ENCODE results near the gene KRTAP9-6. TPM values are rescaled to one million over a fixed set of nuclear protein-coding genes. Genes with fewer than 3 reads are reported as not detected.

Gene KRTAP9-6
- total RNA-seq, 2 experiments from 2014 or later, result not detected

DNA sequence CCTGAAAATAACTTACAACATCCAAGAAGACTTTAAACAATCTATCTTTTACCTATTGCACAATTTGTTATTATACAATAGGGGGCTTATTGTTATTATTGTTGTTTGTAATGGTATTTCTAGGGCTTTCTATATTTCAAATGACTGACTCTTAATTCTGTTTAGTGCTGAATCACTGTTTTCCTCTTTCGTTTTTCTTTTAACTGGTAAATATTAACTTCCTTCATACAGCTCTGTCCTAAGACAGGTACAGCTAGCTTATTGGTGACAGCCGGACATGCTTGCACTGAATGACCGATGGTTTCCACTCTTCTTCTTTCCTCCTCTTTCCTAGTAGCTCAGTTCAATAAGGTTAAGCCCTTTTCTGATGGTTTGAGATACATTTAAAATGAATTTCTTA lies 21.9 kb downstream of the KRTAP9-6 start:
- H3K27me3 Mint-ChIP-seq, result peaks cover 21% of the 10 kb centered on the region
- CTCF ChIA-PET, result no interaction called here
- no peaks in the 10 kb centered on the region for H3K9me3 Mint-ChIP-seq (ENCODE audit: low read depth)
- H3K36me3 Mint-ChIP-seq, result no peaks in the 10 kb centered on the region
- H3K4me3 Mint-ChIP-seq, result no peak overlapping the region
- DNase-seq (no peak), ATAC-seq (no peak)
- no peak overlapping the region for H3K27ac Mint-ChIP-seq
- H3K4me1 Mint-ChIP-seq, result no peaks in the 10 kb centered on the region

DNA sequence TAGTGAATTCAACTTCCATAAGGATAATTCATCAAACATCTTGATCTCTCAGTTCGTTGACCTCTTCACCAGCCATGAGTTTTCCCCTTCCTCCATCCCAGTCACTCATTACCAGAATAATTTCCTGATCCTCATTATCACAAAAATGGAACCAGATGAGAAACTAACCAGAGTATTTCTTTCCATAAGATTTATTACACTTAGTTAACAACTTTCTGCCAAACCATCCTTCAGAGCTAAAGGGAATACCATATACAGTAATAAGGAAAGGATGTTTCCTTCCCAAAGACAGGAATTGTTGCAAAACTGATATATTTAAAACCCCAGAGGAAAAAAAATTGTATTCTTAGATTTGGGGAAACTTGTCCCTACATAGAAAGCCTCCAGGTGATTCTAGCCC lies 28.8 kb downstream of the KRTAP9-6 start:
- no peaks in the 10 kb centered on the region for H3K4me1 Mint-ChIP-seq
- DNase-seq (no peak), ATAC-seq (no peak)
- H3K27ac Mint-ChIP-seq, result no peak overlapping the region
- H3K4me3 Mint-ChIP-seq, result no peak overlapping the region
- peaks cover 24% of the 10 kb centered on the region for H3K27me3 Mint-ChIP-seq
- H3K36me3 Mint-ChIP-seq, result no peaks in the 10 kb centered on the region
- CTCF ChIA-PET, result no interaction called here
- no peaks in the 10 kb centered on the region for H3K9me3 Mint-ChIP-seq (ENCODE audit: low read depth)

DNA sequence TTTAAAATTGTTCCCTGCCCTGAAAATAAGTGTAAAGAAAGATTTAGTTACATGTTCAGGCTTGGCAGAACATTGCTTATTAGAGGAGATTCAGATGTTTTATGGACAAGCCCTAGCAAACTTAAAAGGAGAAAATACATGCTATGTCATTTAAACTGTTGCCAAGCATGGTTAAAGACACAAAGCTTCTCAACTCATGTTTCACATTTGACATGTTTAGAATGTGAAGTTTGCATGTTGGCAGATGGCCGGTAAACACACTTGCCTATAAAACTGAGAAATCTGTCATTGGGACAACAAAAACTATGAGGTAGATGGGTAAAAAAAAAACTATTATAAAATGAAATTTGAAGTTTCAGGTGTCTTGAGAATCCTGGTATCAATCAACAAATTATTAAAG lies 31.7 kb downstream of the KRTAP9-6 start:
- DNase-seq (no peak), ATAC-seq (no peak)
- Mint-ChIP-seq H3K9me3 (ENCODE audit: low read depth) (no peaks in the 10 kb centered on the region), H3K4me1 (peaks cover 7% of the 10 kb centered on the region), H3K27me3 (peaks cover 14% of the 10 kb centered on the region), H3K4me3 (no peak overlapping the region), H3K27ac (no peak overlapping the region), H3K36me3 (no peaks in the 10 kb centered on the region)
- CTCF ChIA-PET, result no interaction called here

DNA sequence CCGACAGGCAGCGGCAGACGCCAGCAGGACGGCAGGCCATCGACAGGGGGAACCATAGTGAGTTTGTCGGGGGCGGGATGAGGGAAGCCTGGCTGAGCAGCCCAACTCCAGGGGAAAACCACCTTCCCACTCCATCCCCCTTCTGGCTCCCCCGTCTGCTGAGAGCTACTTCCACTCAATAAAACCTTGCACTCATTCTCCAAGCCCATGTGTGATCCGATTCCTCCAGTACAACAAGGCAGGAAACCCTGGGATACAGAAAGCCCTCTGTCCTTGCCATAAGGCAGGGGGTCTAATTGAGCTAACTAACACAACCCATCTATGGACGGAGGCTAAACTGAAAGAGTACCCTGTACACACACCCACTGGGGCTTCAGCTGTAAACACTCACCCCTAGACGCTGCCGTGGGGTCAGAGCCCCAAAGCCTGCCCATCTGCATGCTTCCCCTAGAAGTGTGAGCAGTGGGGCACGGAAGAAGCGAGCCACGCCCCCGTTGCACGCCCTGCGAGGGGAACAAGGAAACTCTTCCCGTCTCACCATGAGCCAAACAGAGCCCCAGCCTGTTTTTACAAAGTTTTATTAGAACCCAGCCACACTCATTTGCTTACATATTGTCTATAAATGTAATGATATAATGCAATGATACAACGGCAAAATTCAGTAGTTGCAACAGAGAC lies 33.4 kb downstream of the KRTAP9-6 start:
- Mint-ChIP-seq H3K27ac (no peak overlapping the region), H3K4me1 (peaks cover 7% of the 10 kb centered on the region), H3K27me3 (peaks cover 5% of the 10 kb centered on the region), H3K9me3 (ENCODE audit: low read depth) (no peaks in the 10 kb centered on the region), H3K4me3 (no peak overlapping the region), H3K36me3 (no peaks in the 10 kb centered on the region)
- CTCF ChIA-PET, result interaction anchor here (0.7 kb wide), 1 partner anchor 23 kb away, joined by 4 read pairs; no protein-coding TSS in a partner anchor
- ATAC-seq, result no peak
- no peak for DNase-seq

DNA sequence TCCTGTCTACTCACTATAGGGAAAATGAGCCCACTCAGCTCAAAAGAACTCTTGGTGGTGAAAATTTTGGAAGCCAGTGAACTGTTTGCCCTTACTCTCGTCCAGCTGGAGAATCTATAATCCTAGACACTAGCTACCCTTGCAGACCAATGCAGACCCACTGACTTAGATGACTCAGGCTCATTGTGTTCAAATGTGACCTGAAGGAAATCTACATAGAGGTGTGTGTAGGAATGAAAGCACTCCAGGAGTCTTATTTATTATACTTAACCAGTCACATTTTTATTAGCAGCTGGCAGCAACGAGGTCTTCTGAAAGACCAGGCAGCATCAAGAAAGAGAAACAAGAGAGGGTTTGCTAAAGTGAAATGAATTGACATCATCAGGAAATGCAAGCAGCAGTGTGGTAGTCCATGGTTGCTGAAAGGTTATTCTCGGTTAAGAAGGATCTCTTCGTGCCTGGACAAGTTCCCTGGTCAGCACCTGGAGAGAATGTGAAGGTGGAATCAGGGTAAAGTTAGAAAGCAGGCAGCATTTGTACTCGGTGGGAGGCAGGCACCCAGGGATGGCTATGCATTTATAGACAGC lies 36.1 kb downstream of the KRTAP9-6 start:
- Mint-ChIP-seq H3K4me1 (peaks cover 7% of the 10 kb centered on the region), H3K9me3 (ENCODE audit: low read depth) (no peaks in the 10 kb centered on the region), H3K36me3 (no peaks in the 10 kb centered on the region), H3K27ac (no peak overlapping the region), H3K27me3 (peaks cover 2% of the 10 kb centered on the region), H3K4me3 (no peak overlapping the region)
- CTCF ChIA-PET, result interaction anchor here (0.9 to 1.5 kb wide), 3 partner anchors 22 to 362 kb away, joined by 3 to 4 read pairs (median 4); no protein-coding TSS in a partner anchor
- ATAC-seq, result no peak
- no peak for DNase-seq

DNA sequence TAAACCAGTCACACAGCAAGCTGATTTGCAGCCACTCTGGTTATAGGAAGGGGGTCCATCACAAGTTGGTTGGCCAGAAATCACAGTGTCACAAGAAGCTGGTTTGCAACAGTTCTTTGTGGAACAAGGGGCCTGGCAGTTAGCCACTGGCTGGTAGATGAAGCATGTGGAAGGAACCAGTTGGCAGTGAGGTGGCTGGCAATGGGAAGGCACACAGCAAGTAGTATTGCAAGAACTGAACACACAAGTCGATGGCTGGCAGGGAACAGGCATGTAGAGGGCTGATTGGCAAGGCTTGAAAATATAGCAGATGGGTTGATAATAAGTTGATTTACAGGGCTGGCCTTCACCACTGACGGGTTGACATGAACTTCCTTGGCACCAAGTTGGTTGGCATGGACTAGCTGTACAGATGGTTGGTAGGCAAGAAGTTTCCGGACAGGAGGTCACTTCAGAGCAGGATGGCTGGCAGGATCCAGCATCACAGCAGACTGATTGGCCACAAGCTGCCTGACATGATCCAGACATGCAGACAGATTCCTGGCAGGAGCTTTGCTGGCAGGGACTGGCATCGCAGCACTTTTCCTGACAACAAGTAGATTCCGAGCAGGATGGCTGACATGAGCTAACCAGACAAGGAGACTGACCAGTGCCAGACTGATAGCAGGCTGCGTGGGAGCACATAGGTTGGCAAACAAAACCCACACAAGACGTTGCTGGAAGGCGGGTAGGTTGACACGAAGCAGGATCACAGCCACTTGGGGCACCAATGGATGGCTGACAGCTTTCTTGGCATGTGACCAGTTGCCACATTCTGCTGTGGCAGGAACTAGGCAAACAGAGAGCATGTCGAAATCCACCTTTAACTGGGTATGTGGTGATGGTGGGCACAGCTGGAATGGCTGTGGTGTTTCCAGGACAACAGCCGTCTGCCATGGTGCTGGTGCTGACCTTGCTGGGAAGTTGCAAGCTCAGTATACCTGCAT lies 37.0 kb downstream of the KRTAP9-6 start, which contains the start of gene KRTAP29-1:
KRTAP29-1 (minus strand) TSS at position 936 of the 986 bp plus-strand sequence; CDS start at position 936, 0 bp downstream.
- CTCF ChIA-PET, result interaction anchor here (1.0 to 1.5 kb wide), 4 partner anchors 19 to 247 kb away, joined by 3 to 4 read pairs (median 3); no protein-coding TSS in a partner anchor
- H3K4me3 Mint-ChIP-seq, result no peak within 1 kb of the TSS
- ATAC-seq, result no peak
- H3K36me3 Mint-ChIP-seq, result no peaks in the 10 kb centered on the region
- no peaks in the 10 kb centered on the region for H3K9me3 Mint-ChIP-seq (ENCODE audit: low read depth)
- peaks cover 13% of the 10 kb centered on the region for H3K4me1 Mint-ChIP-seq
- DNase-seq, result no peak
- no peaks in the 10 kb centered on the region for H3K27me3 Mint-ChIP-seq
- H3K27ac Mint-ChIP-seq, result no peak within 1 kb of the TSS

DNA sequence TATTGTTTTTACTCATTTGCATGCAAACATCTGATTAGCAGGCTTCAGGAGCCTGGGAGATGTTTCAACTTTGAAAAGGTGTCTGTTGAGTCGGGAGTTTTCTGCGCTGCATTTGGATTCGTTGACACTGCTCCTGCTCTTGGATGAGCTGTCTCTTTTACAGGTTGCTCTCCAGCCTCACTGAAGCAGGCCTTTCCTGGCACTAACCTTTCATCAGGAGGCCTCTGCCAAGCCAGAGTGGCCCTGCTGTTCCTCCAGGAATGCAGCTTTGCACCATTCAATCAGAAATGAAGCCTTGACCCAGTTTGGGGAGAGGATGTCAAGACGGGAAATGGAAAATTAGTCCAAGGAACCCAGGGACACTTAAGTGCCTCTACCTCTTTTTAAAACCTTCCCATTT lies 37.8 kb downstream of the KRTAP9-6 start:
- ATAC-seq, result no peak
- Mint-ChIP-seq H3K4me3 (no peak overlapping the region), H3K27me3 (no peaks in the 10 kb centered on the region), H3K4me1 (peaks cover 20% of the 10 kb centered on the region), H3K27ac (no peak overlapping the region), H3K9me3 (ENCODE audit: low read depth) (no peaks in the 10 kb centered on the region), H3K36me3 (no peaks in the 10 kb centered on the region)
- CTCF ChIA-PET, result interaction anchor here (1.0 to 1.2 kb wide), 2 partner anchors 19 to 46 kb away, joined by 3 read pairs; no protein-coding TSS in a partner anchor
- DNase-seq, result no peak

DNA sequence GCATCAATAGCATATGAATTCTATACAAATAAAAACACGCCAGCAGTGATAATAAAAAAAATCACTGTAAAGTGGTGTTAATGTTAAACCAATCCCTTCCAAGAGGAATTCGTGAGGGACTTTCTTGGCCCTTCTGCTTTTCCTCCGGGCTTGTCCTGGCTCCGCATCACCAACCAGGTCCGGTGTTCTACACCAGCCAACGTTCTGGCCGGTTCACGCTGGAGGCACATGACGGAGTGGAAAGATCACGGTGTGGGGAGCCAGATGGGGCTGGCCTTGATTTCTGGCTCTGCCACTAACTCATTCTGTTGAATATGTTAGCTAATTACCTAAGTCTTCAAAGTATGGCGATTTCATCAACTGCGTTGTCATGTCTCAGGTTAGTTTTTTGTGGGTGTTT lies 38.9 kb downstream of the KRTAP9-6 start:
- peaks cover 31% of the 10 kb centered on the region for H3K4me1 Mint-ChIP-seq
- no peaks in the 10 kb centered on the region for H3K36me3 Mint-ChIP-seq
- ATAC-seq (no peak), DNase-seq (no peak)
- H3K27me3 Mint-ChIP-seq, result no peaks in the 10 kb centered on the region
- H3K4me3 Mint-ChIP-seq, result no peak overlapping the region
- H3K27ac Mint-ChIP-seq, result no peak overlapping the region
- H3K9me3 Mint-ChIP-seq (ENCODE audit: low read depth), result no peaks in the 10 kb centered on the region
- CTCF ChIA-PET, result no interaction called here

DNA sequence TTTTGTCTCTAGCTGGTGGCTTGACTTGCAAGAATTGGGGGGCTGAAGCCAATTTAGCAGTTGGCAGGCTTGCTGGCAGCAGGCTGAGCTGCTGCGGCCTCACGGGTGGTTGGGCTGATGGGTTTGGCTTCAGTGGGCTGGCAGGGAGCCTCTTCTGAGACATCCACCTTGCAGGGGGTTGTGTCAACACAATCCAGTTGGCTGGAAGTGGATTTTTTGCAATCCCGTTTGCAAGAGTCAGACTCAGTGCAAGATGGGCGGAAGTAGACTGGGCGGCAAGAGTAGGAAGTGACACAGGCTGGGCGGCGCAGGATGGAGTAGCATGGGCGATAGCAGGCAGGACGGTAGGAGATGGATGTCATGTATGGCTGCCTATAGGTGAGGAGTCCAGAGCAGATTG lies 42.5 kb downstream of the KRTAP9-6 start:
- DNase-seq (no peak), ATAC-seq (no peak)
- H3K4me3 Mint-ChIP-seq, result no peak overlapping the region
- peaks cover 42% of the 10 kb centered on the region for H3K4me1 Mint-ChIP-seq
- no peaks in the 10 kb centered on the region for H3K9me3 Mint-ChIP-seq (ENCODE audit: low read depth)
- no peaks in the 10 kb centered on the region for H3K36me3 Mint-ChIP-seq
- H3K27me3 Mint-ChIP-seq, result no peaks in the 10 kb centered on the region
- peak overlapping the region; percentile 80 for H3K27ac Mint-ChIP-seq
- CTCF ChIA-PET, result interaction anchor here (2.0 to 3.0 kb wide), 2 partner anchors 14 to 22 kb away, joined by 6 to 21 read pairs; no protein-coding TSS in a partner anchor

DNA sequence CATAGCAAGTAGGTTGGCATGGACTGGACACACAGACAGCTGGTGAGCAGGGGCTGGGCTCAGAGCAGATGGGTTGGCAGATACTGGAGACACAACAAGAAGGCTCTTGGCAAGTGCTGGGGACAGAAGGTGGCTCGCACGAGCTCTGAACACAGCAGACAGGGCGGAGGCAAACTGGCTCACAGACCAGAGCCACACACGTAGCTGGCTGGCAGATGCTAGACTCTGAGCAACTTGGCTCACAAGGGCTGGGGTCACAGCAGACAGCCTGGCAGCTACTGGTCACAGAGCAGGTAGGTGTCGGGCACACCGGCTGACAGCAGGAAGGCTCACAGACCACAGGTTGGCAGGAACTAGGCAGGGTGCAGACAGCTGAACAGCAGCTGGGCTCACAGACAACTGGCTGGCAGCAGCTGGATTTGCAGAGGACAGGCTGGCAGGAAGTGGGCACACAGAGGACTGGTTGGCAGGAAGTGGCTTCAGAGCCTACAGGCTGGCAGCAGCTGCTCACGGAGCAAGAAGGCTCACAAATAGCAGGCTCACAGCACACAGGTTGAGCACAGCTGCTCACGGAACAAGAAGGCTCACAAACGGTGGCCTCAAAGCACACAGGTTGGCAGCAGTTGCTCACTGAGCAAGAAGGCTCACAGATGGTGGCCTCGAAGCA lies 43.2 kb downstream of the KRTAP9-6 start:
- H3K27ac Mint-ChIP-seq, result peak overlapping the region; percentile 80
- CTCF ChIA-PET, result interaction anchor here (1.0 to 3.0 kb wide), 3 partner anchors 13 to 355 kb away, joined by 3 to 21 read pairs (median 6); no protein-coding TSS in a partner anchor
- peak overlapping the region; percentile 45 for H3K4me3 Mint-ChIP-seq
- H3K4me1 Mint-ChIP-seq, result peaks cover 42% of the 10 kb centered on the region
- peak; percentile 82 for DNase-seq
- no peaks in the 10 kb centered on the region for H3K36me3 Mint-ChIP-seq
- peak; percentile 77 for ATAC-seq
- H3K27me3 Mint-ChIP-seq, result no peaks in the 10 kb centered on the region
- no peaks in the 10 kb centered on the region for H3K9me3 Mint-ChIP-seq (ENCODE audit: low read depth)

DNA sequence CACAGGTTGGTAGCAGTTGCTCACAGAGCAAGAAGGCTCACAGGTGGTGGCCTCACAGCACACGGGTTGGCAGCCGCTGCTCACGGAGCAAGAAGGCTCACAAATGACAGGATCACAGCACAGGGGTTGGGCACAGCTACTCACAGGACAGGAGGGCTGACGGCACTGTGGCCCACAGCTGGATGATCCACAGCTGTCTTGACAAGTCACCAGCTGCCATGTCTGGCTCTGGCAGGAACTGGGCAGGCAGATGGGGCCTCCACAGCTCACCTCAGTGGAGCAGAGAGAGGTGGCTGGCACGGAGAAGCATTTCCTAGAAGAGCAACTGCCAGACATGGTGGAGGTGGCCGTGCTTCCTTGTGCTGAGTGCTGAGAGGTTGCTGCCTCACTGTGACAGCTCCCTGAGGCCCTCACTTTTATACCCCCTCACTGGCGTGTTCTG lies 43.8 kb downstream of the KRTAP9-6 start, which contains the start of gene KRTAP16-1:
KRTAP16-1 (minus strand) TSS at position 392 of the 442 bp plus-strand sequence; CDS start at position 336, 56 bp downstream.
- Mint-ChIP-seq H3K4me1 (peaks cover 42% of the 10 kb centered on the region), H3K4me3 (peak within 1 kb of the TSS; percentile 45), H3K9me3 (ENCODE audit: low read depth) (no peaks in the 10 kb centered on the region), H3K27me3 (peaks cover 1% of the 10 kb centered on the region), H3K36me3 (no peaks in the 10 kb centered on the region), H3K27ac (peak within 1 kb of the TSS; percentile 80)
- CTCF ChIA-PET, result interaction anchor here (1.0 to 3.0 kb wide), 3 partner anchors 13 to 355 kb away, joined by 3 to 21 read pairs (median 6); no protein-coding TSS in a partner anchor
- peak; percentile 66 for ATAC-seq
- DNase-seq, result peak; percentile 64

DNA sequence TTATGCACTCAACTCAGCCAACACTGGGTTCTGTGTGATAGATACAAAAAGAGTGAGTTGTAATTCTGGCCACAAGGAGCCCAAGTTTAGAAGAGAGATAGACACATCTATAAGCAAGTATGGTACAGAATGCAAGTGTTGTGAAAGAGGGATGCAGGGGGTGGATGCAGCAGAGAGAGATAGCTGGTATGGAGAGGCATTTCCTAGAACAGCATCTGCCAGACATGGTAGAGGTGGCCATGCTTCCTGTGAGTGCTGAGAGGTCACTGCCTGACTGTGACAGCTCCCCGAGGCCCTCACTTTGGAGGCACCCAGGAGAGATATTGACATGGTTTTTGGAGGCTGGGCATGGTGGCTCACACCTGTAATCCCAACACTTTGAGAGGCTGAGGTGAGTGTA lies 45.9 kb downstream of the KRTAP9-6 start:
- CTCF ChIA-PET, result no interaction called here
- Mint-ChIP-seq H3K36me3 (no peaks in the 10 kb centered on the region), H3K4me1 (peaks cover 42% of the 10 kb centered on the region), H3K27ac (no peak overlapping the region), H3K9me3 (ENCODE audit: low read depth) (no peaks in the 10 kb centered on the region), H3K4me3 (no peak overlapping the region), H3K27me3 (peaks cover 4% of the 10 kb centered on the region)
- no peak for ATAC-seq
- no peak for DNase-seq
